Upper lobe of right lung (tissue), 1 donor: ENCODE measurements around the gene AIP. TPM values are rescaled to one million over a fixed set of nuclear protein-coding genes. Genes with fewer than 3 reads are reported as not detected.

Experiments
- ATAC-seq: fragments of 200-7000 bp; cut with Tn5 transposase; one replicate; pipeline ENCODE4 v1.9.1; 2020; ENCODE audit warnings: mild to moderate bottlenecking, moderate library complexity
- DNase-seq: peaks from one replicate; pipeline ENCODE4 v3.0.0-alpha.2; 2020
- H3K27ac ChIP-seq: fragments of 200-600 bp; one replicate; pipeline ENCODE4 v1.8.0; 2022
- H3K27me3 ChIP-seq: fragments of 200-600 bp; one replicate; pipeline ENCODE4 v1.8.0; 2022; ENCODE audit warnings: mild to moderate bottlenecking
- H3K36me3 ChIP-seq: fragments of 200-600 bp; one replicate; pipeline ENCODE4 v1.8.0; 2022
- H3K4me1 ChIP-seq: fragments of 200-600 bp; one replicate; pipeline ENCODE4 v1.8.0; 2022
- H3K4me3 ChIP-seq: fragments of 200-600 bp; one replicate; pipeline ENCODE4 v1.8.0; 2022; ENCODE audit warnings: mild to moderate bottlenecking
- H3K9me3 ChIP-seq: fragments of 200-600 bp; one replicate; pipeline ENCODE4 v1.8.0; 2022
- intact Hi-C: fragments of 100-400 bp; cut with DNase I; formaldehyde crosslinking; loops from one replicate; pipeline ENCODE4 v1.11.0; 2022
- total RNA-seq: library from RNA; stranded (reverse); fragmentation: NEBNext Ultra II Directional; extraction: Animal tissue kit (Norgen Biotek cat#: 25700); gene quantifications from one replicate; pipeline ENCODE4 v1.2.1, GENCODE V29; 2021
- TF ChIP-seq, protein P1 (sequence below): fragments of 200-600 bp; IDR thresholded peaks from one replicate; pipeline ENCODE4 v1.8.0; 2022; ENCODE audit warnings: antibody characterized with exemption
- donor health status: DM: no; HTN: yes; CAD: no; lungs with severe emphysema.

AIP gene
- total RNA-seq, 1 donor from 2014 or later: 87.0 TPM

DNA sequence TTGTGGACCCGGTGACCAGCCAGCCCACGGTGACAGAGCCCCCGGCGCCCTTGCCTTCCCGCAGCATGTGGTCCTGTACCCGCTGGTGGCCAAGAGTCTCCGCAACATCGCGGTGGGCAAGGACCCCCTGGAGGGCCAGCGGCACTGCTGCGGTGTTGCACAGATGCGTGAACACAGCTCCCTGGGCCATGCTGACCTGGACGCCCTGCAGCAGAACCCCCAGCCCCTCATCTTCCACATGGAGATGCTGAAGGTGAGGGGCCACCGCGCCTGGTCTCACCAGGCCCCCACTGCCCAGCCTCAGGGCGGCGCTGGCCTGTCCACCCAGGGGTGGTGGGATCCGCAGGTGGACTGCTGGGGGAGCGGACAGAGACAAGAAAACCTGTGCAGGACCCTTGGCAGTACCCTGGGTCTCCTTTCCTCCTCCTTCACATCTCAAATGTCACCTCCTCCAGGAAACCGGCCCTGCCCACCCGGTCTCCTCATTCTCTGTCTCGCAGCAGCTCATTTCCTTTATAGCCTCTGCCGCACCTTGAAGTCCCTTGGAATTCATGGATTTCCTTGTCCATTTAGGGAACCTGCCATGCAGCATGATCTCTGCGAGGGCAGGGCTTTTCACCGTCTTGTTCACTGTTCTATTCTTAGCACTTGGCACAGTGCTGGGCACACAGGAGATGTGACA, 6.5 kb downstream of the AIP start:
- Histone ChIP-seq H3K27ac (no peak overlapping the region), H3K9me3 (no peaks in the 10 kb centered on the region), H3K4me1 (peaks cover 19% of the 10 kb centered on the region), H3K4me3 (no peak overlapping the region), H3K36me3 (peaks cover 60% of the 10 kb centered on the region), H3K27me3 (no peaks in the 10 kb centered on the region)
- intact Hi-C loops: no loop called here
- TF ChIP-seq, protein P1, sequence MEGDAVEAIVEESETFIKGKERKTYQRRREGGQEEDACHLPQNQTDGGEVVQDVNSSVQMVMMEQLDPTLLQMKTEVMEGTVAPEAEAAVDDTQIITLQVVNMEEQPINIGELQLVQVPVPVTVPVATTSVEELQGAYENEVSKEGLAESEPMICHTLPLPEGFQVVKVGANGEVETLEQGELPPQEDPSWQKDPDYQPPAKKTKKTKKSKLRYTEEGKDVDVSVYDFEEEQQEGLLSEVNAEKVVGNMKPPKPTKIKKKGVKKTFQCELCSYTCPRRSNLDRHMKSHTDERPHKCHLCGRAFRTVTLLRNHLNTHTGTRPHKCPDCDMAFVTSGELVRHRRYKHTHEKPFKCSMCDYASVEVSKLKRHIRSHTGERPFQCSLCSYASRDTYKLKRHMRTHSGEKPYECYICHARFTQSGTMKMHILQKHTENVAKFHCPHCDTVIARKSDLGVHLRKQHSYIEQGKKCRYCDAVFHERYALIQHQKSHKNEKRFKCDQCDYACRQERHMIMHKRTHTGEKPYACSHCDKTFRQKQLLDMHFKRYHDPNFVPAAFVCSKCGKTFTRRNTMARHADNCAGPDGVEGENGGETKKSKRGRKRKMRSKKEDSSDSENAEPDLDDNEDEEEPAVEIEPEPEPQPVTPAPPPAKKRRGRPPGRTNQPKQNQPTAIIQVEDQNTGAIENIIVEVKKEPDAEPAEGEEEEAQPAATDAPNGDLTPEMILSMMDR: no peak
- ATAC-seq (no peak), DNase-seq (no peak)

DNA sequence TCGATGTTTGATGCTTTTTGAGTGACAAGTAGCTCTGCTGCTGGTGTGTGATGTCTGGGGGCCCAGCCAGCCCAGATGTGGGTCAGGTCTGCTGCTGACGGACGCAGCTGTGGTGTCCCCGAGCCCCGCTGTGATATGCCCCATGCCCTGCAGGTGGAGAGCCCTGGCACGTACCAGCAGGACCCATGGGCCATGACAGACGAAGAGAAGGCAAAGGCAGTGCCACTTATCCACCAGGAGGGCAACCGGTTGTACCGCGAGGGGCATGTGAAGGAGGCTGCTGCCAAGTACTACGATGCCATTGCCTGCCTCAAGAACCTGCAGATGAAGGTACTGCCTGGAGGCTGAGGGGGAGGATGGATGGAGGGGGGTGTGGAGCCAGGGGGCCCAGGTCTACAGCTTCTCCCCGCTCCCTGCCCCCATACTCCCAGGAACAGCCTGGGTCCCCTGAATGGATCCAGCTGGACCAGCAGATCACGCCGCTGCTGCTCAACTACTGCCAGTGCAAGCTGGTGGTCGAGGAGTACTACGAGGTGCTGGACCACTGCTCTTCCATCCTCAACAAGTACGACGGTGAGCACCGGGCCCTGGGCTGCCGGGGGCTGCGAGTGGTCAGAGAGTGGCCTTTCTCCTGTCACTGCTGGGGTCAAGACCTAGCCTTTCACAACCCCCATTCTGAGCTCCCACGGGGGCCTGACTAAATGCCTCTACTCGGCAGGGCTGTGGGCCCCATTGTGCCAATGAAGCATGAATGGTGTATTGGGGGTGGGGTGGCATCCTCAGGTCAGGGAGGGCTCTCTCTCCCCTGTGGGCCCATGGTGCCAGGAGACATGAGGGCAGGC, 7.3 kb downstream of the AIP start:
- TF ChIP-seq, protein P1: no peak
- intact Hi-C loops: no loop called here
- Histone ChIP-seq H3K9me3 (no peaks in the 10 kb centered on the region), H3K27me3 (no peaks in the 10 kb centered on the region), H3K27ac (no peak overlapping the region), H3K4me1 (peaks cover 11% of the 10 kb centered on the region), H3K36me3 (peaks cover 60% of the 10 kb centered on the region), H3K4me3 (no peak overlapping the region)
- DNase-seq (no peak), ATAC-seq (no peak)

DNA sequence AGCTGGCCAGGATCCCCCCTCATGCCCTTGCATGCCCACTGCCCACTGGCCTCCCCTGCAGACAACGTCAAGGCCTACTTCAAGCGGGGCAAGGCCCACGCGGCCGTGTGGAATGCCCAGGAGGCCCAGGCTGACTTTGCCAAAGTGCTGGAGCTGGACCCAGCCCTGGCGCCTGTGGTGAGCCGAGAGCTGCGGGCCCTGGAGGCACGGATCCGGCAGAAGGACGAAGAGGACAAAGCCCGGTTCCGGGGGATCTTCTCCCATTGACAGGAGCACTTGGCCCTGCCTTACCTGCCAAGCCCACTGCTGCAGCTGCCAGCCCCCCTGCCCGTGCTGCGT, 7.9 kb downstream of the AIP start:
- Histone ChIP-seq H3K27ac (no peak overlapping the region), H3K36me3 (peaks cover 61% of the 10 kb centered on the region), H3K4me1 (peaks cover 5% of the 10 kb centered on the region), H3K4me3 (no peak overlapping the region), H3K9me3 (no peaks in the 10 kb centered on the region), H3K27me3 (no peaks in the 10 kb centered on the region)
- no peak for DNase-seq
- ATAC-seq: no peak
- intact Hi-C loops: no loop called here
- TF ChIP-seq, protein P1: no peak

DNA sequence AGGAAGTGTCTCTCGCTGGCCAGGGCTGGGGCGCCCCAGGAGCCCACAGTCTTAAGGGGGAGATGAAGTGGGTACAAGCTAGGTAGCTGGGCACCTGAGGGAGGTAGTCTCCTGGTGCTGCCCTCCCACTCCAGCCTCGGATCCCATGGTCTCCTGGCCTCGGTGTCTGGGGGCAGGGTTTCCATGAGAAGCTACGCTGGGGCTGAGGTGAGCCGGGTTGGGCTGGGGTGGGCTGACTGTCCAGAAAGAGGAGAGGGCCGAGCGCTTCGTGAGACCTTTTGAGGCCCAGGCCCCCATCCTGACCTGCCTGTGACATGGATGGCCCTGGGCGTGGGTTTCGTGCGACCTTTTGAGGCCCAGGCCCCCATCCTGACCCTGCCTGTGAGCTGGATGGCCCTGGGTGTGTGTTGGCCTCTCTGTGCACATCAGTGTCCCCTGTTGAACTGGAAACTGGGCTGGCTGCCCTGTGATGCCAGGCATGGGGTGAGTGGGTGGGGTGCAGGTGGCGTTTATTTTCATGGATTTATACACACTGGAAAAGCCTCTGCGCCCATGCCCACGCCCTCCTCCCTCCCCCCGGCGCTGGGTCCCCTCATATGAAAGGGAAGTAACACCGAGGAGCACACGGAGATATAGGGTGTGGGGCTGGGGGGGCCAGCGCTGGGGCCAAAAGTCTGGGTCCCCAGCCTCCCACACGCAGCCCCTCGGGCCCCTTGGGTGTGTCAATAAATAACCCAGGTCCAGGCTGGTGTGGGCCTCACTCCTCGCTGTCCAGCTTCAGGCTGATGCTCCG, 8.6 kb downstream of the AIP start:
- no peak overlapping the region for H3K4me3 ChIP-seq
- intact Hi-C loops: no loop called here
- H3K27me3 ChIP-seq: no peaks in the 10 kb centered on the region
- ATAC-seq (no peak), DNase-seq (no peak)
- H3K4me1 ChIP-seq: no peaks in the 10 kb centered on the region
- H3K9me3 ChIP-seq: no peaks in the 10 kb centered on the region
- H3K36me3 ChIP-seq: peaks cover 68% of the 10 kb centered on the region
- no peak overlapping the region for H3K27ac ChIP-seq
- TF ChIP-seq, protein P1: no peak

DNA sequence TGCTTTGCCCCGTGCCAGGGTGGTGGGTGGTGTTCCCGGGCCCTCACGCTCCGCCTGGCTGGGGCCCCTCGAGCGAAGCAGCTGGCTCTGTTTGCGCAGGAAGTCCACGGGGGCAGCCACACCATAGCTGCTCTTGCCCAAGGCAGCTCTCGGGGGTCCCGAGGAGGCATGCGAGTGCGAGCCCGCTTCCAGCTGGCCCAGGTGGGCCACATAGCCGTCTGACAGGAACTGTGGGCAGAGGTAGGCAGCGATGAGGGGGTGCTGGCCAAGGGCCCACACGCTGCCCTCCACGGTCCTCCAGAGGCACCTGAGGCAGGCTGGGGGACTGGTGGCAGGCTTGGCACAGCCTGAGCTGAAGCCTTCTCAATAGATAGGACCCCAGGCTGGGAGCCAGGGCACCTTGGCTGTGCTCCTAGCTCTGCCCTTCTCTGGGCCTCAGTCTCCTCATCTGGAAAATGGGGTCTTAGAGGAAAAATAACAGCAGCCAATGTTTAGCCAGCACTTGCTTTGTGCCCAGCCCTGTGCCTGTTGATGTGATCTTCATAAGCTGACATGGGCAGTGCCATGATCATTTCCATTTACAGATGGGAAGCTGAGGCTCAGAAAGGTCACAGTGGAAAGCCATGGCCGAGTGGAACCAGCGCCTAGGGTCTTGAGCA, 9.4 kb downstream of the AIP start:
- ATAC-seq (no peak), DNase-seq (no peak)
- intact Hi-C loops: no loop called here
- Histone ChIP-seq H3K27ac (no peak overlapping the region), H3K27me3 (no peaks in the 10 kb centered on the region), H3K4me3 (no peak overlapping the region), H3K4me1 (no peaks in the 10 kb centered on the region), H3K36me3 (peaks cover 68% of the 10 kb centered on the region), H3K9me3 (no peaks in the 10 kb centered on the region)
- TF ChIP-seq, protein P1: no peak
